ENCODE measurements around the gene LIG4. TPM values are rescaled to one million over a fixed set of nuclear protein-coding genes. Genes with fewer than 3 reads are reported as not detected.

The LIG4 gene
- total and polyA plus RNA-seq, 5 donors from 2014 or later: 3.5 to 8.6 (median 4.4) TPM

GRCh38 chr13:108158746-108159145 is 56.6 kb downstream of the LIG4 start:
- no peak overlapping the region for H3K4me3 ChIP-seq (ENCODE audit: low read depth, low read length)
- Mint-ChIP-seq H3K27ac (no peak overlapping the region), H3K4me1 (no peaks in the 10 kb centered on the region), H3K9me3 (peaks cover 0 to 2% (median 0%) of the 10 kb centered on the region in 7 donors), H3K27me3 (peaks cover 4% of the 10 kb centered on the region), H3K4me3 (peak overlapping the region in 1 of 4 donors; percentile 24), H3K36me3 (no peaks in the 10 kb centered on the region)
- no peak overlapping the region for H3K27ac ChIP-seq (ENCODE audit: insufficient read depth, low read length, poor library complexity, severe bottlenecking)
- H3K36me3 ChIP-seq (ENCODE audit: control insufficient read depth, insufficient read depth, low read length): no peaks in the 10 kb centered on the region
- H3K4me1 ChIP-seq (ENCODE audit: control insufficient read depth, insufficient read depth, low read length, poor library complexity, severe bottlenecking): no peaks in the 10 kb centered on the region
- peaks cover 4% of the 10 kb centered on the region for H3K27me3 ChIP-seq (ENCODE audit: control insufficient read depth, insufficient read depth, low read length)
- no peak for ATAC-seq (ENCODE audit: low read depth in 2 of 2)
- no peak for DNase-seq
- H3K9me3 ChIP-seq (ENCODE audit: control insufficient read depth in 2 of 2, low read length in 2 of 2): no peaks in the 10 kb centered on the region

Other genes starting within 250 kb of the LIG4 start
- gene ABHD13, start 2.9 kb upstream of the LIG4 start, total RNA-seq: 17.0 TPM
- 10 to 100 TPM; 10.3 to 14.7 (median 13.4) TPM for gene ABHD13, start 2.9 kb upstream of the LIG4 start, polyA plus RNA-seq
- gene TNFSF13B, start 54.2 kb upstream of the LIG4 start, total RNA-seq: 5.4 TPM
- gene TNFSF13B, start 54.2 kb upstream of the LIG4 start, polyA plus RNA-seq: 10 to 100 TPM; 19.9 to 39.8 (median 21.8) TPM